HG03103 (cell line): ENCODE data around the gene EPHB3.

Experiments used
- ATAC-seq: cut with Tn5 transposase; IDR thresholded peaks from one replicate; pipeline ENCODE4 v1.9.1; 2021; ENCODE audit warnings: low read depth; ENCODE audit not compliant: unreplicated experiment

Gene EPHB3

DNA sequence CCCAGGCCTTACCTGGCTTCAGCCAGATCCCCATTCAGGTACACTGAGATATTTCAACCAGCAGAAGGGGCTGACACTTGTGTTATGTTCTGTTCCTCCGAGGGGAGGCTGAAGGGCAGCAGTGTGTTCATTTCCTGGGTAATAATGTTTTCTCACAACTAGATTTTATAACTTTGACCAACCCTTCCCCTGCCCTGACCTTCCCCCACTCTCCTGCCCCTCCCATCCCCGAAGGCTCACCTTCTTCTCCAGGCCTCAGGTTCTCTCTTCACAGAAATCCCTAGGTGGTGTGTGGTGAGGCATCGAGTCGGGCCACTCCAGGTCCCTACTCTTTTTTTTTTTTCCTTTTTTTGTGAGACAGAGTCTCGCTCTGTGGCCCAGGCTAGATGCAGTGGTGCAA is 34.6 kb downstream of the EPHB3 start:
- no peak for ATAC-seq

DNA sequence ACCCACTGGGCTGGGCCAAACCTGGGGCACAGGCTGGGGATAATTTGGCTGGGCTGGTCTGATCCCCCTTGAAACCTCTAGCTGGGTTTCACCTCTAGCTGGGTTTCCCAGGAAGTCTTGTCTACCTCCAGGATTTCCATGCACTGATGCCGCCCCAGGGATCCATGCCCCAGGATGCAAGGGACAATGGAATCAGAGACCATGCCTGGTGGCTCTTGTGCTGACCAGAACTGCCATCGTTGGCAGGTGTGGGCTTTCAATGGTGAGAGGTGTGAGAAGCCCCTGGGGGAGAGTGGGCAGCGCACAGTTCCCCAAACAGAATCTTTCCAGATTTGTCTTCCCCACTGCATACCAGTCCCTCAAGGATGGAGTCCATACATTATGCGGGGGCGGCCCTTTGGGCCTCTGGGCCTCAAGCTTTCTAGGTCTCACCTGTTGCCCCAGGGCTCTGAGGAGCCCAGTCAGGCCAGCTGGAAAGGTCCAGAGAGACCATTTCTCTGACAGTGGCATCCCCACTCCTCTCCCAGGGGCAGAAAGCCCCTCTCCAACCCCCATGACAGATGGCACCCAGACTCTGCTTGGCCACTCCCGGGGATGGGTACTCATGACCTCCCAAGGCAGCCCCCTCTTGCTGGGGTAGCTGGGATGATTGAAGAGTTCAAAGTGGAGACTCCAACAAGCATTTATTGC is 35.4 kb downstream of the EPHB3 start:
- ATAC-seq, result no peak

DNA sequence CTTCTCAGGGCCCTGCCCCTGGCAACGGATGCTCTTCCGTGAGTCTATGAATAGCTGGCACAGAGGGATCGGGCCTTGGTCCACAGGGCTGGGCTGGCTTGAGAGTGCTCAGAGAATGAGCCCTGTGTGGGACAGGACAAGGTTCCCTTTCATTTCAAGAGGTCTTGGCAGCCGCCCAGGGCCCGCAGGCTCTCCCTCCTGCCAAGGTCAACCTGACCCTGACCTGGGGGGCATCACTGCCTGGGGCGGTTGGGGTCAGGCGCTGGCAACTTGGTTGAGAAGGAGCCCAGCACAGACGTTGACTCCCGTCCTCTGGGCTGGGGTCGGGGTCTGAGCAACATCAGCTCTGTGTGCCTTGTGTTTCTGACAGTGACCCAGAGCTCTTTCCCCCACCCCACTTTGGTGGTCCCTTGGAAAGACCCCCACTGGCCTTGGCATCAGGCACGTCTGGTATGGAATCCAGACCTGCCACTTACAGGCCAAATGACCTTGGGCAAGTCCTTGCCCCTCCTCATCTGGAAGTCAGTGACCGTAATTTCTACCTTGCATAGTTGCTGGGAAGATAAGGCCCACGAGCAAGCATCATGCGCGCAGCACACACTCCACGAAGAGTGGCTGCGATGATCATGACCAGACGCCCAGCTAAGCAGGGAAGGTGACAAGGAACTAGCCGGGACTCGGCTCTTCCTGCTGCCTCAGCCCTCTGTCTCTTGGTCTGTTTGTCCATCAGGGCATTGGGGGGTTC is 36.4 kb downstream of the EPHB3 start:
- no peak for ATAC-seq

DNA sequence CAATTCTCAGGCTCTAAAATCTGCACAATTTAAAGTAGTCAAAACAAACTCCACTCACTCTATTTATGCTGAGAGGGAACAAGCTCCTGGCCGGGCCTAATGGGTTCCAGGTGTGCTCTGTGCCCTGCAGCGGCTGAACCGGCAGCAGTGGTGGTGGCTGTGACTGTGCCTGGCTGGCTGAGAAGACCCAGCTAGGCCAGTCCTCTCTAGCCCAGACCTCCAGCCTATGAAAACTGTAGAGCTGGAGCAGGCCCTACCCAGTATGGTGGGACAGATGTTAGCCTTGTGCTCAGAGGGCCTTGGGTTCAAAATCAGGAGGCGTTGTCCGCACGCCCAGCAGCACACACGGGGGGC is 37.0 kb downstream of the EPHB3 start:
- no peak for ATAC-seq

DNA sequence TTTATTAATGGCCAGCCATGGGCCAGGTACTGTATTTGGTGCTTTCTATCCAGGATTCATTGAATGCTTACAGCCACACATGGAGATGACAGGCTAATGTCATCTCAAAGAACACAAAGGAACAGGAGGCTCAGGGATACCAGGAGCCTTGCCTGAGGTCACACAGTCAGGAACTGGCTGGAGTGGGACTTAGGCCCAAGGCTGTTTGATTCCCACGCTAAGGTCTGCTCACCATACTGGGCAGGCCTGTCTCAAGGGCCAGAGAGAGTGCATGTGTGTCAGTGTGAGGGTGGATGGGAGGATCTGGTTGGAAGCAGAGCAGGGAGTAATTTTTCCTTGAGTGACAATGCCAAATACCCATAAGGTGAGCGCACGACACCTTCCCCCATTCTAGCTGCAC is 37.6 kb downstream of the EPHB3 start:
- ATAC-seq, result no peak

DNA sequence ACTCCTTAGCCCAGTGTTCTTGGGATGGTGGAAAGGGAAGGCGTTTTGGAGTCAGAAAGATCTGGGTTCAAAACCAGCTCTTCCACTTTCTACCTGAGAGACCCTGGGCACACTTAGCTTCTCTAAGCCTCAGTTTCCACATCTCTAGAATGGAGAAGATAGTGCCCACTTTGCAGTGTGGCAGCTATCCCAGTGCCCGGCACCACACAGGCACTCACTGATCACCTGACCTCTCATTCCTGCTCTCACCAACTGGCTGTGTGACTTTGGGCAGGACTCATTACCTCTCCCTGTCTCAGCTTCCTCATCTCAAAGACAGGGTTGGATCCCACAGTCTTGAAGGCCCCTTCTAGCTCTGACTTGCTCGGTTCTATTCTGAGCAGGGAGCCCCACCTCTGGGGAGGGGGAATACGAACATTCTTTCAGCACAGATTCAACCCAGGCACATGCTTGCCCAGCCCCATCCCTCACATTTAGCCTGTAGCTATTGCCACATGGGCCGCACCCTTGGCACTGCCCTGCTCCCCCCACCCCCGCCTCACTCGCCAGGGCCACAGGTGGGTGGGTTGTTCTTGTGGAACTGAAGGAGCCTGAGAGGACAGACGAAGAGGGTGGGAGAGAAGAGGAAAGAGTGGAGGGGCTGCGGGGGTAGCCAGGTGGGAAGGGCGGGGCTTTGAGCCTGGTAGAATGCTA is 39.2 kb downstream of the EPHB3 start:
- no peak for ATAC-seq

DNA sequence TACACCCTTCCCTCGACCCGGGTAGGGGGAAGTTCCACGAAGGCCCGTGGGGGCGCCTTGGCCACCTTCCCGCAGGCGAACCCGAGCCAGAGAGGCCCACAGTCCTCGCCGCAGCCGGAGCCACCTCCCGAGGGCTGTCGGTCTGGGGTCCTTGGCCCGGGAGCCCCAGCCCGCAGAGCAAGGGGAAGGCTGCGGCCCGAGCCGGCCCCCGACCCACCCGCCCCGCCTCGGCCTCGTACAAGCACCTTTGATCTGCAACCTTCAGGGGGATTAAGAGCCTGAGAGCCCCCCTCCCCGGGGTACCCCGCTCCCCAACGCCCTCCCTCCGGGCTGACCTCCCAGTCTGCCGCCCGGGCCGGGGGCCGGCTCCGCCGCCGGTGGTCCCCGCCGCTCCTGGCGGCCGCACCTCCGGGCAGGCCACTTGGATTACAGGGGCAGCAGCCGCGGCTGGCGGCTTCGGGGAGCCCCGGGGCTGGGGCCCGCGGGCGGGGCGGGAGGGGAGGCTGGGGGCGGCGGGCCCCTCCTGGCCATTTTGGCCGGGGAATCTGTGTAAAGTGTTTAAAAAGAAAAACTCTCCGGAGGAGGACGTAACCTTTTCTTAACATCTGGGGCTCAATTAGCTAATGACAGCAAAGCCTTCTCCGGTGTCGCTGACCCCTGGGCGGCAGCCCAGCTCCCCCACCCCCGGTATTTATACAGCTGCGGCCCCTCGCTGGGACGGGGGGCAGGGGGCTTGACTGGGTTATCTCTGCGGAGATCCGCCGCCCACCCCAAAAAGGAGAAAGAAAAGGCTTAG is 40.2 kb downstream of the EPHB3 start:
- no peak for ATAC-seq

DNA sequence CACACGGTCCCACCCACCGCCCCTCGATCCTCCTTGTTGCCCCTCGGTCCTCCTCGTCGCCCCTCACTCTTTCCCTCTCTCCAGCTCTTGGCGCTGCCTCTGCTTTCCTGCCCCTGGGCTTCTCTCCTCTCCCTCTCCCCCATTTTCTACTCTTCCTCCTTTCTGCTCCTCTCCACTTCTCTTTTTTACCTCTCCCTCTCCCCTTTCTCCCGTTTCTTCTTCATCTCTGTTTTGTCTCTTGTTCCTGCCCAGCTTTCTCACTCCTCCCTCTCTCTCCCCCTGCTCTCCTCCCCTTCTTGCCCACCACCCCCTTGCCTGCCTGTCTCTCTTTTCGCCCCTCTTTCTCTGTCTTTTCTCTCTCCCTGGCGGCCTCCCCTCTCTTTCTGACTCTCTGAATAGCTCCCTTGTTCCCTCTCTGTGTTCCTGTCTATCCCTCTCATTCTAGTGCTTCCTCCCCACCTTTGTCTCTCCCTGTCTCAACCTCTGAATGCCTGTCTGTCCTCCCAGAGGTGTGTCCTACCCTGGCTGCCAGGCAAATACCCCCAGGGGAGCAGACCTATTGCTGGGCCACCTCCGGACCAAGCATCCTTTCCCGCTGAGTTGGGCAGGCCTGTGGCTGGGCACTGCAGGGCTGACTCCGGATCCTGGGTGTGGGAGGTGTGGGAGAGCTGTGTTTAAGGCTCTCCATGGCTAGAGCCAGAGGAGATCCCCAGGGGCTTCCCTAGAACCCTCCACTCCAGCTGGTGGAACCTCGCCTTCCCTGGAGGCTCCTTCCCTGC is 41.0 kb downstream of the EPHB3 start:
- ATAC-seq, result no peak

DNA sequence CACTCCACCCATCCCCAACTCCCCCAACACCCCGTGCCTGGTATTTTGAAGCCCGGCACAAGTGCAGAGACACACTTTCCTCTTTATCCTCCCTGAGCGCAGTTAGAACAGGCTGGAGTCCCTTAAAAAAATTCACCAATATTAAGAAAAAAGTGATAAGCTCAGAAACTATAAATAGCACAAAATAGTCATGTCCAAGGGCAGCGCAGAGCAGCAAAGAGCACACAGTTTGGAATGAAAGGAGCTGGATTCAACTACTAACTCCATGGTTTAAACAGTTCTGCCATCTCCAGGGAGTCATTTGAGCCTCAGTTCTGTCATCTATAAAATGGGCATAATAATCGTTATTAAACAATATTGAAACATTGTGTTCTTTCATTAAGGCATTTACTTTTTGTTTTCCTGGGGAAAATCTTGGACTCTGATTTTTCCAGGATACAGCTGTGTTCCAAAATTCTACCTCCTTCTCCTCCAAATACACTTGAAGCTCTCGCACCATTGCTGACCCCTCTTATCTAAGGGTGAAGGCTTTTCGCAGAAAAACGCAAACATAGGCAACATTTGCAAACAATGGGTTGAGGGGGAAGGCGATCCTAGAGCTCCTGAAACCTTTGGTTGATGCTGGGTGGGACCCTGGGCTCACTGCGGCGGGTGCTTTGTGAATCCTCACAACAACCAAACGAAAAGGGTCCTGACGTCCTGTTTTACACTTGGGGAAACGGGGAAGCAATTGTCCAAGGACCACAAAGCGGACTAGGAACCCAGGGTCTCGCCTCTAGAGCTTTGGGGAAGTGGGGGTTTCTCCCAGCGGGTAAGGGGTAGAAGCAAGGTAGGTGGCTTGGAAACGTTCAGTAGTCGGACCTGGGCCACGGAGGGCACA is 41.8 kb downstream of the EPHB3 start:
- ATAC-seq, result no peak

DNA sequence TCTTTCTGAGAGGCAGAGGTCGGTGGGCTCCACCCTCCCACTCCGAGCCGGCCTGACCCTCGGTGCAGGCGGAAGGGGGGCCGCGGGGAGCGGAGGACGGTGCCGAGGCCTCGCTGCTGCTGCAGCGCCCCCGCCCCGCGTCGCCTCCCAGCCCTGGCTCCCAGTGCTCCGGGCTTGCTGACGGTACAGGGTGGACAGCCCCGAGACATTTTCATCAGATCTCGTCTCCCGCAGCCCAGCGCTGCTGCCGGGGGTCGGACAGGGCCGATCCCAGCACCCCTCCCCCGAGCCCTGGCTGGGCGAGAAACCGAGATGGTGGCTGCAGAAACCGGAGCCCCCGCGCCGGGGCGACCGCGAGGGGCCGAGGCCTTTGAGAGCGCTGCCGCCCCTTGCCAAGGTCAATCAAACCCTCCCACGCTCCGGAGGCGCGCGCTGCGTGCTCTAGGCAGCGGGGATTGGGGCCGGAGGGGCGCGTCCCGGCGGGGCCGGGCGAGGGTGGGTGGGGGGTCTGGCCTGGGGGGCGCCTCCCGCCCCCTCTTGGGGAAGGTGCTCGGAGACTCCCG is 42.5 kb downstream of the EPHB3 start:
- no peak for ATAC-seq

DNA sequence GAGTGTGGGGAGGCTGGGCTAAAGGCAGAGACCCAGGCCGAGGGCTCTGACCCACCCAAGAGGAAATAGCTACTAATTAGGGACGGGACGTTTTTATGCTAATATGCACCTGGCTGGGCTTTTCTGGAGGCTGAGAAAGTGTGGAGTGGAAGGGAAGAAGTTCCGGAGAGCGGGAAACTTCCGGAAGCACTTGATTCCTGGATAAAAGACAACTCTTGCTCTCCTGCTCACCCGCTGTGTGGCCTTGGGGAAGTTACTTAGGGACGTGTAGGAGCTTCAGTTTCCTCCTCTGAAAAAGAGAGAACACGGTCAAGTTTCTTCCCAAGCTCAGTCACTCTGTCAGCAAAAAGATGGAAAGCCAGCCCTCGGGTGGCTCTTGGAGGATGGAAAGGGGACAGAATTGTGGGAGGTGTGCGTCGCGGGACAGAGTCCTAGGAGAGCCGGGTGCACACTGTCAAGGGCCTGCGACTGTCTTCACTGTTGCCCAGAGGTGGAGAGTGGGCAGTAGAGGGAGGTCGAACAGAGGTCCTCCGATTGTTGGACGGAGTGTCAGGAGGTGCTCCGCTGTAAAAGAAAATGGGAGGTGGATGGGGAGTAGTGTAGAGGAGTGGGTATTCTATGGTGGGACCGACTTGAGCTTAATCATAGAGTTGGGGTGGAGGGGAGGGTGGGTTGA is 43.2 kb downstream of the EPHB3 start:
- no peak for ATAC-seq

DNA sequence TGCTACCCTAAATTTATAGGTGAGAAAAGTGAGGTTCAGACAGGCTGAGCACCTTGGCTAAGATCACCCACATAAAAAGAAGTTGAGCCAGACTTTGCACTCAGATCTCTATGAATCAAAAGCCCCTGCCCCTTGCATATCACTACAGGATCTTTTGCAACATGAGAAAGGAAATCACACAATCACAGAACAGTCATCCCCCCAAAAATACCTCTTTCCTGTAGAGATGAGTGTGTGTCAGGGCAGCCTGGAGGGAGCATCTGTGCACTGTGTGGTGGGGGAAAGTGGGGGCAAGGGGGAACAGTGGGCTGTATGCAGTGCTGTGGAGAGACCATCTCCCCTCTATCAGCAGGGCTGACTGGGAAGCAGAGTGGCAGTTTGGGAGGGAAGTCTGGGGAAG is 46.6 kb downstream of the EPHB3 start:
- no peak for ATAC-seq

DNA sequence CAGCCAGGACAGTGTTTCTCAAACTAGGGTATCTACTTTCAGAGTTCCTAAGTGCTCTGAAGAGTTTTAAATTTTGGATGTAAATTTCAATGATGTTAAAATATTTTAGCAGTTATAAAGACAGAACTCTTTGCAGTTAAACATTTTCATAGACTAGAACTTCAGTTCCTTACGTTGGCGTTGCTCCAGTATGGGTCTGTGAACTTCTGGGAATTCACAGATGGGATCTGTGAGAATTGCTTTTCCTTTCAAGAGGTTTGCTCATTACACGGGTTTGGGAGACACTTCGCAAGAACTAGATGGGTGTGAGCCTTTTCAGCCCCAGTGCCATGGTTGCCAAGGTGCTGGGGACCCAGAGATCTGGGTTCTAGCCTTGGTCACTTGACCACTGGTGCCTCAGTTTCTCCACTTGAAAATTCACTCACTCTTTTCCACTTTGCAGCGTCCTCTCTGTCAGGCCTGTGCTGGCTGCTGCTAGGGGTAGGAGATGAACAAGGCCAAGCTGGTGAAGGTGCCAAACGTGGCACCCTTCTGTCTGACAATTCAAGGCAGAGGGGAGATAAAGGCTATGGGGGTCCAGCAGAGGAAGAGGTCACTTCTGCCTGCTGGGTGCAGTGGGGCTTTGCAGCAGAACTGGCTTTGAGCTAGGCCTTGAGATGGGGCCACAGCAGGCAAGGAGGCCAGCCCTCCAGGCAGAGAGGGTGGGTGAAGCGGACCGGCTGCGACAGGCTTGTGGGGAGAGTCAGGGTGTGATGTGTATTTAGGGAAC is 48.1 kb downstream of the EPHB3 start:
- no peak for ATAC-seq

DNA sequence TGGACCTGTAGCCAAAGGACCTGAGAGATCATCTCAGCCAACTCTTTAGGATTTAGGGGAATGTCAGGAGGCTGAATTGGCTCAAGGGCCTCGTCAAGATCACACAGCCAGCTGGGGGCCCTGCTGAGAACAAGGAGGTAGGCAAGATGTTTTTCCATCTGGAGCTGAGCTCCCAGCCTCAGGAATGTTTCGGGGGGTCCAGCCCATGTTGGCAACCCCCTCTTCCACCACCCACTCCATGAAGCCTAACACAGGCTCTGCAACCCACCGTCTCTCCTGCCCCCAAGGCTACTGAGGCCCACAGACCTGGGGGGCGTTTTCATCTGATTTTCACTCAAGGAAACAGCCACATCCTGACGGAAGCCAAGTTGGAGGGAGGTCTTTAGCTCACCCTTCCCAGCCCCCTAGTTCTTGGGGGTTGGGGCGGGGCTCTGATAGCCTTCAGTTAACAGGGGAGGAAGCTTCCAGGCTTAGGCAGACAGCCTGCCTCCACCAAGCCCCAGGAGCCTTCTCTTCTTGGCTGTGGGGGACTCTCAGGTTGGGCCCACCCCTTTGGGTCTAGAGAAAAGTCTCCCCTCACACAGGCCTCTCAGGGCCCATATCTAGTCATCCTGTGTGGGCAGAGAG is 48.8 kb downstream of the EPHB3 start:
- ATAC-seq, result no peak

DNA sequence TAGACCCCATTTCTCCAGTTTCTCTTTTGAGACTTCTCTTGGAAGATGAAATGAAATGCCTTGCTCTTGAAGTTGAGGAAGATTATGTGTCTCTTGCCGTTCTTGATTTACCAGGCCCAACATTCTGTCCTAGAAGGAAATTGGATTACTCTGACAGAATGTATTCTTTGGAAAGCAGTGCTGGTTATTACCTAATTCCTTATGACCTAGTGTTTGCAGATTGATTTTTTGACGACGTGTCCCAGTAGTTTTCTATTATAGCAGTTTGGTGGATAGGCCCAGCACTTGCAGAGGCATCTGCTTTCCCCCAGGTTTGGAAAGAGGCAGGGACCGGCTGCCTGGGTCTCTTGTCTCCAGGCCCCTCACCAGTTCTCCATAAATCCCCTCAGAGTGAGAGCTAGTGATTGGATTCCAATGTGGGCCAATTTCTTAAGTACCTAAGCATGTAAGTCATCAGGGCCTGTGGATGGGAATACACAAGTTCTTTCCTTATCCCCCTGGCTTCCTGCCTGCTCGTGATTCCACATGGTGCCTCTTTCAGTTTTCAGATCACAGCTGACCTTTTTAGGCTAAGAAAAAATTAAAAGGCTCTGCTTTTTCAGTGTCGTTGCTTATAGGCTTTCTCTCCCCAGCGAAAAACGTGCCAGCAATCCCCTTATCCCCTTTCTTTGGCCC is 50.2 kb downstream of the EPHB3 start:
- no peak for ATAC-seq

DNA sequence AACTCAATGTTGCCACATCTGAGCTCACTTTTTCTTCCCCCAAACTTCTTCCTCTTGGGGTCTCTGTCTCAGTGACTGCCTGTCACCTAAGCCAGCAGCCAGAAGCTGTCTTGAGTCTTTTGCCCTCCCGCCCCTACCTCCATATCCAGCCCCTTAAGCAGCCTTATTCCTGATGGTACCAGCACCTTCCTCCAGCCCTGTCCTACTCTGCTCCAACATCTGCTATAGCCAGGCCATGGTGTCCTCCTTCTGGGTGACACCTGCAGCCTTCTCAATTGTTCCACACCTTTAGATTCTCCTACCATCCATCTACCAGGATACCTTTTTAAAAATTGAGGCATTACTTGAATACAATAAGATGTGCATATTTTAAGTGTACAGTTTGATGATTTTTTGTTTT is 53.8 kb downstream of the EPHB3 start:
- ATAC-seq, result no peak

DNA sequence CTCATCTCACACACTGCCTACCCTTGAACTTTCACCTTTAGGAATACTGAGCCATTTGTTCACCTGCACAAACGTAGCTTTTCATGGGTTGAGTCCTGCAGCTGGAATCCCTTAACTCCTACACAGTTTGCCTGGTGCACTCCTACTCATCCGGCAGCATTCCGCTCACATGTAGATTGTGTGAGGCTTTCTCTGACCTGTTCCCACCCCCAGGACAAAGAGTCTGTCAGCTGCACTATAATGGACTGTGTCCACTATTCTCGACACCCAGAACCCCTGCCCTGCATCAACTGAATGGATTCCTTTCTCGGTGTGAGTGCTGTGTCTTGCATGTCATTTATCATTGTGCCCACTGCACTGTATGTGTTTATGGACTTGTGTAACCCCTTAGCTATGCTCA is 54.9 kb downstream of the EPHB3 start:
- ATAC-seq, result no peak
